Effector memory CD4-positive, alpha-beta T cell (primary cell): ENCODE data around the gene PTPRD.

ENCODE experiments used
- DNase-seq, 3 donors: peaks; one replicate each; pipeline ENCODE4 v3.0.0-alpha.2; 2020
- H3K27ac ChIP-seq: 2 replicates; pipeline ENCODE4 v1.7.0; 2013; ENCODE audit warnings: mild to moderate bottlenecking, low read length, moderate library complexity; ENCODE audit not compliant: insufficient read depth, poor library complexity, severe bottlenecking
- H3K27me3 ChIP-seq: replicated peaks from 2 replicates; pipeline ENCODE4 v1.7.0; 2013; ENCODE audit warnings: mild to moderate bottlenecking, low read length; ENCODE audit not compliant: insufficient read depth, control insufficient read depth, poor library complexity, severe bottlenecking
- H3K36me3 ChIP-seq: 2 replicates; pipeline ENCODE4 v1.7.0; 2013; ENCODE audit warnings: mild to moderate bottlenecking, low read length, moderate library complexity; ENCODE audit not compliant: control insufficient read depth, insufficient read depth
- H3K4me1 ChIP-seq: 2 replicates; pipeline ENCODE4 v1.7.0; 2013; ENCODE audit warnings: low read length, mild to moderate bottlenecking; ENCODE audit not compliant: control insufficient read depth, insufficient read depth, poor library complexity, severe bottlenecking
- H3K4me3 ChIP-seq: 2 replicates; pipeline ENCODE4 v1.7.0; 2013; ENCODE audit warnings: low read length, low read depth, mild to moderate bottlenecking; ENCODE audit not compliant: insufficient read depth, poor library complexity, severe bottlenecking
- H3K9me3 ChIP-seq: 2 replicates; pipeline ENCODE4 v1.7.0; 2013; ENCODE audit warnings: mild to moderate bottlenecking, low read length, moderate library complexity; ENCODE audit not compliant: control insufficient read depth

Gene PTPRD

GRCh38 chr9:10597801-10598200, 15.0 kb downstream of the PTPRD start:
- DNase-seq: no peak
- Histone ChIP-seq H3K27ac (no peak overlapping the region), H3K9me3 (no peaks in the 10 kb centered on the region), H3K4me1 (no peaks in the 10 kb centered on the region), H3K36me3 (no peaks in the 10 kb centered on the region), H3K4me3 (no peak overlapping the region), H3K27me3 (no peaks in the 10 kb centered on the region)

- DNase-seq: no peak
- no peak overlapping the region for H3K4me3 ChIP-seq
- H3K4me1 ChIP-seq: no peaks in the 10 kb centered on the region
- peaks cover 7% of the 10 kb centered on the region for H3K9me3 ChIP-seq
- H3K36me3 ChIP-seq: no peaks in the 10 kb centered on the region
- H3K27me3 ChIP-seq: no peaks in the 10 kb centered on the region
- H3K27ac ChIP-seq: no peak overlapping the region
These were observed 18.3 kb downstream of the PTPRD start for GRCh38 chr9:10594482-10594881.

GRCh38 chr9:10586407-10586806, 26.4 kb downstream of the PTPRD start:
- Histone ChIP-seq H3K4me1 (no peaks in the 10 kb centered on the region), H3K36me3 (no peaks in the 10 kb centered on the region), H3K9me3 (peaks cover 4% of the 10 kb centered on the region), H3K4me3 (no peak overlapping the region), H3K27ac (no peak overlapping the region), H3K27me3 (no peaks in the 10 kb centered on the region)
- no peak for DNase-seq

GRCh38 chr9:10571699-10572098, 41.1 kb downstream of the PTPRD start:
- H3K36me3 ChIP-seq: no peaks in the 10 kb centered on the region
- no peak for DNase-seq

DNA sequence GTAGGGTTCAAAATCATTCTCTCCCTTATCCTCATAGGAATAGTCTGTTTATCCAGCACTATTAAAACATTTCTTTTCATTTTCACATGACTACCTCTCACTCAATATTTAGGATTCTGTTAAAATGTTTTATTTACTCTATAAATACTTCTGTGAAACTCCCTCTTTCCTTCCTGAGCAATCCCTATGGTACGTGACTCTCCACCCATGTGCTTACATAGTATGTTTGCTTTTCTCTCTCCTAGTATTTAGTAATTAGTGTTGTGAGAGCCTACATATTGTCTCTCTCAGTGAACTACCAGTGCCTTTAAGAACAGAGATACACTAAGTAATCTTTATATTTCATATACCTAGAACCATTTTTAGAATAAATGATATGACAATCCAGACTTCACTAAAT, 46.0 kb downstream of the PTPRD start:
- H3K27me3 ChIP-seq: no peaks in the 10 kb centered on the region
- H3K36me3 ChIP-seq: no peaks in the 10 kb centered on the region
- H3K27ac ChIP-seq: no peak overlapping the region
- no peak for DNase-seq
- H3K4me3 ChIP-seq: no peak overlapping the region
- peaks cover 4% of the 10 kb centered on the region for H3K9me3 ChIP-seq
- no peaks in the 10 kb centered on the region for H3K4me1 ChIP-seq

More at GRCh38 chr9:10571699-10572098, 41.1 kb downstream of the PTPRD start:
- H3K4me1 ChIP-seq: no peaks in the 10 kb centered on the region
- no peaks in the 10 kb centered on the region for H3K9me3 ChIP-seq
- H3K4me3 ChIP-seq: no peak overlapping the region
- H3K27me3 ChIP-seq: no peaks in the 10 kb centered on the region
- no peak overlapping the region for H3K27ac ChIP-seq

DNA sequence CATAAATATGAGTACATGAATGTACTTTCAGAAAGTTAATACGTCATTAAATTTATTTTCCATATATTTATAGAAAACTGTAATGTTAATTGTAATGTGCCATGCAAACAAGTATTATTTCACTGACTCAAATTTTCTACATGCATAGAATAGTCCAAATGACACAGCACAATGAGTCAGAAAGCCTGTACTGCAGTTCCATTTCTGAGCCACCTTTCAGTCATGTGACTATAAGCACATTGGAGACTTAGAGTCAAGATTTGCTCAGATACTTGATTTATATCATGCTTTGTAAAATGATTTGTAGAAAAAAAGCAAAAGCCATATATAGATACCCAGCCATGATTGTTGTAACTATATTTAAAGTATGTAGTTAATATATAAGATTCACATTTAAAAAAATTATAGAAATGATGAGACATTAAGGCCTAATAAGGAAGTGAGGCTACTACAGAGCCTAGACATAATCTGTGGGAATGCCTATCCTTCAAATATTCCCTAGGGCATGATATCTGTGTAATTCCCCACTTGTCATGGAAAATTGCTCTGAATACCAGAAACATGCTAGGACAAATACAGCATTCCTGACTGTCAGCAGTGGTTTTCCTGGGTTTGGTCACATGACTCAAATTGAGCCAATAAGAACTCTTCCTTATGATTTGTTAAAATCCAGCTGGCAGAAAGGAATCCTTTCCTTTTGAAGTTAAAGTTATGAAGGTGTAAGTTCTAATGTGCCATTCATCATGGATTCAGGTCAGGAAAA, 50.0 kb downstream of the PTPRD start:
- Histone ChIP-seq H3K36me3 (no peaks in the 10 kb centered on the region), H3K9me3 (peaks cover 4% of the 10 kb centered on the region), H3K4me3 (no peak overlapping the region), H3K27ac (no peak overlapping the region), H3K4me1 (no peaks in the 10 kb centered on the region), H3K27me3 (no peaks in the 10 kb centered on the region)
- no peak for DNase-seq

DNA sequence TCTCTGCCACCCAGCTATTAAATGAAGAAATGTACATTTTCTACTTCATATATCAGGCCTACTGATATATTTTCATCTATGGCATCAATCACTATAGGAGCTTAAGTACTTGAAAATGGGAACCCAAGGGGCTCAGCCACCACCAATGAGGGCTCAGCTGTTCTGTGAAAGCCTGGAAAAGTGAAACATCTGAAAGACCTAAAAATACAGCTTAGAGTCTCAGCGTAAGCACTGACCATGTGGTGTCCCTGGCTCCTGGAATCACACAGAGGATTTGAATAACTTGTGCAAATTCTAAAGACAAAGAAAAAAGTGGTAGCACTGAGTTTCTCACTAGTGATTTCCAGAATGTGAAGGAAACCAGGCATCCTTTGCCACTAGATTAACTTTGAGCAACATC, 64.5 kb downstream of the PTPRD start:
- no peak overlapping the region for H3K4me3 ChIP-seq
- no peaks in the 10 kb centered on the region for H3K36me3 ChIP-seq
- H3K27me3 ChIP-seq: no peaks in the 10 kb centered on the region
- DNase-seq: no peak
- H3K27ac ChIP-seq: no peak overlapping the region
- H3K4me1 ChIP-seq: no peaks in the 10 kb centered on the region
- H3K9me3 ChIP-seq: no peaks in the 10 kb centered on the region

- no peaks in the 10 kb centered on the region for H3K36me3 ChIP-seq
- H3K4me1 ChIP-seq: no peaks in the 10 kb centered on the region
- no peak overlapping the region for H3K4me3 ChIP-seq
- no peaks in the 10 kb centered on the region for H3K9me3 ChIP-seq
- H3K27me3 ChIP-seq: no peaks in the 10 kb centered on the region
- no peak overlapping the region for H3K27ac ChIP-seq
- no peak for DNase-seq
These were observed 74.7 kb downstream of the PTPRD start for GRCh38 chr9:10538073-10538472.

GRCh38 chr9:10534850-10535249, 78.0 kb downstream of the PTPRD start:
- Histone ChIP-seq H3K9me3 (no peaks in the 10 kb centered on the region), H3K4me1 (no peaks in the 10 kb centered on the region), H3K27me3 (no peaks in the 10 kb centered on the region), H3K36me3 (no peaks in the 10 kb centered on the region), H3K4me3 (no peak overlapping the region), H3K27ac (no peak overlapping the region)
- DNase-seq: no peak

DNA sequence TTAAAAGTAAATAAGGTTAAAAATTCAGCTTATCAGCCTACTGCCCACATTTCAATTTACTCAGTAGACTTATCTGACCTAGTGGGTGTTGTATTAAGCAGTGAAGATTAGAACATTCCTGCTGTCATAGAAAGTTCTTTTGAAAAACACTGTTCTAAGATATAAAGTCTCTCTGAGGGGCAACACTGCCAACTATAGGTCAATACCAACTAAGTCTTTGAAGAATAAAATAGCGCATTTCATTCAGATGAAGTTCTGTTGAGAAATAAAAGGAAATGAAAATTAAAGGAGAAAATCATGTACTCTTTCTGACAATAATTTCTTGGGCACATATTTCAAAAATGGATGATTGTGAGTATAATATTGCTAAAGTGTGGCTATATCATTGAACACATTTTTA, 86.8 kb downstream of the PTPRD start:
- no peaks in the 10 kb centered on the region for H3K36me3 ChIP-seq
- no peaks in the 10 kb centered on the region for H3K9me3 ChIP-seq
- no peaks in the 10 kb centered on the region for H3K4me1 ChIP-seq
- H3K4me3 ChIP-seq: no peak overlapping the region
- DNase-seq: no peak
- no peak overlapping the region for H3K27ac ChIP-seq
- H3K27me3 ChIP-seq: no peaks in the 10 kb centered on the region
